ENCODE measurements around the gene PROX1. TPM values are rescaled to one million over a fixed set of nuclear protein-coding genes. Genes with fewer than 3 reads are reported as not detected.

The PROX1 gene
- total RNA-seq, 2 donors from 2014 or later, result 1.5 to 3.9 TPM

GRCh38 chr1:213994888-213995287 lies 7.1 kb downstream of the PROX1 start:
- Mint-ChIP-seq H3K4me3 (no peak overlapping the region), H3K36me3 (ENCODE audit: low read depth) (peaks cover 11% of the 10 kb centered on the region), H3K27me3 (ENCODE audit: insufficient read depth) (peaks cover 46% of the 10 kb centered on the region), H3K27ac (no peak overlapping the region), H3K4me1 (peaks cover 12% of the 10 kb centered on the region), H3K9me3 (no peaks in the 10 kb centered on the region)
- no peak overlapping the region for H3K9ac ChIP-seq (ENCODE audit: extremely low read depth, low read length, poor library complexity, severe bottlenecking)
- no peaks in the 10 kb centered on the region for H3K9me3 ChIP-seq (ENCODE audit: control insufficient read depth, low read length)
- 93 to 95% methylated on average over 2 to 4 of the region's 5 CpGs for WGBS, 2 experiments (ENCODE audit: insufficient coverage in 1 of 2, insufficient read length in 1 of 2)
- H3K36me3 ChIP-seq (ENCODE audit: control insufficient read depth, insufficient read depth, low read length), result no peaks in the 10 kb centered on the region
- peaks cover 24% of the 10 kb centered on the region for H3K27me3 ChIP-seq (ENCODE audit: control insufficient read depth, insufficient read depth, low read length, poor library complexity, severe bottlenecking)
- no peak for TF ChIP-seq CTCF (conservative IDR thresholded peaks at IDR 0.05)
- DNase-seq, result no peak
- H3K4me1 ChIP-seq (ENCODE audit: control insufficient read depth, insufficient read depth, low read length), result peaks cover 11% of the 10 kb centered on the region
- H3K27ac ChIP-seq (ENCODE audit: low read depth, low read length), result no peak overlapping the region
- H3K4me3 ChIP-seq (ENCODE audit: low read length), result no peak overlapping the region

DNA sequence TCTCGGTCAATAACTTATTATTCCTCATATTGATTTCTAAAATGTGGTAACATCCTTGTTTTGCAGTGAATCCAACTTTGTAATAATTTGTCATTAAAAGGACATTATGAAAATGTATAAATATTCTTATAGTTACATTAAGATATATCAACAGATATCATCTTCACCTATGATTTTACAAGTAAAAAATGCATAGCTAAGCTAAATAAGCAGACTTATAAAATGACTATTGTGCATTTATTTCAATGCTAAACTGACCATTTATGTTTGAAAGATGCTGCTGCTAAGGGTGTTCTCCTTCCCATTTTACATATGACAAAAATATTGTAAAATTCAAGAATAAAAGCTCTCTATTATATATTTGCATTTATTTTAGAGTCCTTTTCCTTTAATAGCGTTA lies 7.8 kb downstream of the PROX1 start:
- peaks cover 11% of the 10 kb centered on the region for H3K36me3 Mint-ChIP-seq (ENCODE audit: low read depth)
- H3K27ac Mint-ChIP-seq, result no peak overlapping the region
- H3K27me3 Mint-ChIP-seq (ENCODE audit: insufficient read depth), result peaks cover 39% of the 10 kb centered on the region
- no peak for DNase-seq
- Histone ChIP-seq H3K36me3 (ENCODE audit: control insufficient read depth, insufficient read depth, low read length) (no peaks in the 10 kb centered on the region), H3K4me3 (ENCODE audit: low read length) (no peak overlapping the region), H3K4me1 (ENCODE audit: control insufficient read depth, insufficient read depth, low read length) (peaks cover 7% of the 10 kb centered on the region), H3K27ac (ENCODE audit: low read depth, low read length) (no peak overlapping the region), H3K9me3 (ENCODE audit: control insufficient read depth, low read length) (no peaks in the 10 kb centered on the region), H3K27me3 (ENCODE audit: control insufficient read depth, insufficient read depth, low read length, poor library complexity, severe bottlenecking) (peaks cover 16% of the 10 kb centered on the region), H3K9ac (ENCODE audit: extremely low read depth, low read length, poor library complexity, severe bottlenecking) (no peak overlapping the region)
- no peak for TF ChIP-seq CTCF (conservative IDR thresholded peaks at IDR 0.05)
- H3K4me3 Mint-ChIP-seq, result no peak overlapping the region
- WGBS, 2 experiments (ENCODE audit: insufficient coverage in 1 of 2, insufficient read length in 1 of 2), result 86% methylated on average over 1 of the region's 2 CpGs; no CpG with 5 or more reads in 1 of the 2 experiments
- peaks cover 7% of the 10 kb centered on the region for H3K4me1 Mint-ChIP-seq
- no peaks in the 10 kb centered on the region for H3K9me3 Mint-ChIP-seq

DNA sequence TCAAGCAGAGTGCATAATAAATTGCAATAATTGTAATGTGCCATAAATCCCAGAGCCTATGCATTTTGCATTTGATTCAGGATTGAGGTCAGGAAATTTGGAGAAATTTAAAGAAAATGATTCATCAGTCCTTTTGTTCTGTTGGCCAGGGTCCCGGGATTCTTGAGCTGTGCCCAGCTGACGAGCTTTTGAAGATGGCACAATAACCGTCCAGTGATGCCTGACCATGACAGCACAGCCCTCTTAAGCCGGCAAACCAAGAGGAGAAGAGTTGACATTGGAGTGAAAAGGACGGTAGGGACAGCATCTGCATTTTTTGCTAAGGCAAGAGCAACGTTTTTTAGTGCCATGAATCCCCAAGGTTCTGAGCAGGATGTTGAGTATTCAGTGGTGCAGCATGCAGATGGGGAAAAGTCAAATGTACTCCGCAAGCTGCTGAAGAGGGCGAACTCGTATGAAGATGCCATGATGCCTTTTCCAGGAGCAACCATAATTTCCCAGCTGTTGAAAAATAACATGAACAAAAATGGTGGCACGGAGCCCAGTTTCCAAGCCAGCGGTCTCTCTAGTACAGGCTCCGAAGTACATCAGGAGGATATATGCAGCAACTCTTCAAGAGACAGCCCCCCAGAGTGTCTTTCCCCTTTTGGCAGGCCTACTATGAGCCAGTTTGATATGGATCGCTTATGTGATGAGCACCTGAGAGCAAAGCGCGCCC lies 8.7 kb downstream of the PROX1 start:
- H3K9me3 ChIP-seq (ENCODE audit: control insufficient read depth, low read length), result no peaks in the 10 kb centered on the region
- H3K36me3 Mint-ChIP-seq (ENCODE audit: low read depth), result peaks cover 11% of the 10 kb centered on the region
- no peak overlapping the region for H3K27ac Mint-ChIP-seq
- H3K9me3 Mint-ChIP-seq, result no peaks in the 10 kb centered on the region
- H3K27me3 Mint-ChIP-seq (ENCODE audit: insufficient read depth), result peaks cover 30% of the 10 kb centered on the region
- H3K36me3 ChIP-seq (ENCODE audit: control insufficient read depth, insufficient read depth, low read length), result no peaks in the 10 kb centered on the region
- H3K27me3 ChIP-seq (ENCODE audit: control insufficient read depth, insufficient read depth, low read length, poor library complexity, severe bottlenecking), result peaks cover 8% of the 10 kb centered on the region
- DNase-seq, result no peak
- H3K27ac ChIP-seq (ENCODE audit: low read depth, low read length), result no peak overlapping the region
- H3K4me1 Mint-ChIP-seq, result peaks cover 7% of the 10 kb centered on the region
- H3K4me1 ChIP-seq (ENCODE audit: control insufficient read depth, insufficient read depth, low read length), result peaks cover 5% of the 10 kb centered on the region
- WGBS, 2 experiments (ENCODE audit: insufficient coverage in 1 of 2, insufficient read length in 1 of 2), result 93 to 94% methylated on average over 15 of the region's 15 CpGs
- H3K4me3 ChIP-seq (ENCODE audit: low read length), result no peak overlapping the region
- TF ChIP-seq CTCF (conservative IDR thresholded peaks at IDR 0.05), result no peak
- H3K4me3 Mint-ChIP-seq, result no peak overlapping the region
- H3K9ac ChIP-seq (ENCODE audit: extremely low read depth, low read length, poor library complexity, severe bottlenecking), result no peak overlapping the region

Data from endodermal cell (in vitro differentiated cells).